Measurements from ENCODE around the gene KLHL26. TPM values are rescaled to one million over a fixed set of nuclear protein-coding genes. Genes with fewer than 3 reads are reported as not detected.

Gene KLHL26
- total and polyA plus RNA-seq, 2 of the 13 experiments (the other 11 are each of a cell fraction or from before 2014, with no cell fraction given): 1.5 to 1.7 TPM

GRCh38 chr19:18715416-18715815, 78.6 kb downstream of the KLHL26 start:
- TF ChIP-seq POGZ (CRISPR knock-in tag; IDR thresholded peaks at IDR 0.05): no peak
- no peak for TF ChIP-seq ZNF761 (CRISPR knock-in tag; conservative IDR thresholded peaks at IDR 0.05)
- TF ChIP-seq ZBTB8A (CRISPR knock-in tag; IDR thresholded peaks at IDR 0.05; ENCODE audit: borderline replicate concordance, low read depth): no peak
- TF ChIP-seq PAF1 (CRISPR knock-in tag; IDR thresholded peaks at IDR 0.05): no peak
- no peak for TF ChIP-seq POLR2AphosphoS5 (IDR thresholded peaks at IDR 0.05; ENCODE audit: low read depth, low read length)
- TF ChIP-seq ZNF816 (CRISPR knock-in tag; IDR thresholded peaks at IDR 0.05; ENCODE audit: borderline replicate concordance): no peak
- TF ChIP-seq KDM1A (CRISPR knock-in tag; IDR thresholded peaks at IDR 0.05): no peak
- TF ChIP-seq ZNF367 (CRISPR knock-in tag; IDR thresholded peaks at IDR 0.05; ENCODE audit: borderline replicate concordance): no peak
- TF ChIP-seq BRD4 (CRISPR knock-in tag; IDR thresholded peaks at IDR 0.05): no peak
- no peak for TF ChIP-seq HDAC1 (CRISPR knock-in tag; IDR thresholded peaks at IDR 0.05)
- TF ChIP-seq FIP1L1 (IDR thresholded peaks at IDR 0.05; ENCODE audit: borderline replicate concordance, insufficient read depth, low read depth, low read length): no peak
- TF ChIP-seq KLF15 (CRISPR knock-in tag; IDR thresholded peaks at IDR 0.05; ENCODE audit: borderline replicate concordance): no peak
- TF ChIP-seq ZBTB14 (CRISPR knock-in tag; IDR thresholded peaks at IDR 0.05): no peak
- in situ Hi-C loops (cut with HindIII; ENCODE audit: extremely low pct_ligation_motif_present, low pct_unique_long_range_greater_than_20kb) (no loop called here), intact Hi-C loops (cut with micrococcal nuclease; ENCODE audit: unreplicated experiment) (no loop called here)
- WGBS (ENCODE audit: low lambda C conversion rate): 86% methylated on average over 1 of the region's 5 CpGs
- CTCF ChIA-PET (ENCODE audit: low intra/inter-chr PET ratio, low total read pairs): no interaction called here
- no TSS peak for BruUV-seq (replicated peaks)
- Histone ChIP-seq H3K27ac (ENCODE audit: extremely low read length, insufficient read depth, low read length) (no peak overlapping the region), H3K36me3 (replicated peaks in 1 of 2; ENCODE audit: control insufficient read depth in 1 of 2, insufficient read depth in 2 of 2, low read length in 2 of 2) (no peaks in the 10 kb centered on the region), H3K4me2 (ENCODE audit: low read depth, low read length) (no peak overlapping the region), H3K27me3 (ENCODE audit: control insufficient read depth in 1 of 2, insufficient read depth in 2 of 2, low read length in 2 of 2) (no peaks in the 10 kb centered on the region), H2AFZ (ENCODE audit: low read length) (no peak overlapping the region), H3K9me3 (ENCODE audit: low read length) (no peaks in the 10 kb centered on the region), H3K79me2 (ENCODE audit: insufficient read depth, low read length) (peaks cover 5% of the 10 kb centered on the region), H4K20me1 (ENCODE audit: insufficient read depth, low read length) (no peaks in the 10 kb centered on the region), H3K4me3 (replicated peaks in 1 of 3; ENCODE audit: insufficient read depth in 1 of 3, low read depth in 2 of 3, low read length in 3 of 3) (no peak overlapping the region), H3K9ac (ENCODE audit: insufficient read depth, low read depth, low read length) (no peak overlapping the region), H3K4me1 (ENCODE audit: insufficient read depth, low read length) (peaks cover 59% of the 10 kb centered on the region)
- ATAC-seq (no peak), FAIRE-seq (no peak), DNase-seq (ENCODE audit: low spot score) (no peak)
- POLR2A ChIA-PET: no interaction called here
